Measurements from ENCODE around the gene PDSS2. TPM values are rescaled to one million over a fixed set of nuclear protein-coding genes. Genes with fewer than 3 reads are reported as not detected.

Gene PDSS2
- 10.6 TPM for total RNA-seq

GRCh38 chr6:107459283-107460082 lies at the start of gene PDSS2:
Gene PDSS2 (minus strand): TSS chr6:107459564. CDS start chr6:107459285, 279 bp downstream.

GRCh38 chr6:107489636-107490565 lies 30.5 kb upstream of the PDSS2 start, which contains the start of gene SOBP:
Gene SOBP (plus strand): TSS chr6:107490117. CDS start chr6:107490617, 500 bp downstream.

GRCh38 chr6:107114926-107115694 lies 344.3 kb downstream of the PDSS2 start, which contains the start of gene BEND3:
Gene BEND3 (minus strand): TSS chr6:107115515. CDS start chr6:107099285, 16,230 bp downstream.

Small RNA genes within 50 kb of the gene (small RNA-seq; reads per million reads assigned to genes)
- gene AL591516.1 (ENCODE audit: low replicate concordance) (not detected), gene RNU6-1299P (ENCODE audit: low replicate concordance) (not detected)

Other genes starting within 250 kb of the PDSS2 start
- gene SOBP, start 30.6 kb upstream of the PDSS2 start, total RNA-seq: 109 TPM

All from parietal lobe (tissue), 2 donors.